ENCODE data around the gene ACVR1C.
"Not testable (repeated sequence)": the region's sequence is repeated elsewhere in the genome, so short reads cannot be mapped to it uniquely, and the experiment has no call there.

The ACVR1C gene

DNA sequence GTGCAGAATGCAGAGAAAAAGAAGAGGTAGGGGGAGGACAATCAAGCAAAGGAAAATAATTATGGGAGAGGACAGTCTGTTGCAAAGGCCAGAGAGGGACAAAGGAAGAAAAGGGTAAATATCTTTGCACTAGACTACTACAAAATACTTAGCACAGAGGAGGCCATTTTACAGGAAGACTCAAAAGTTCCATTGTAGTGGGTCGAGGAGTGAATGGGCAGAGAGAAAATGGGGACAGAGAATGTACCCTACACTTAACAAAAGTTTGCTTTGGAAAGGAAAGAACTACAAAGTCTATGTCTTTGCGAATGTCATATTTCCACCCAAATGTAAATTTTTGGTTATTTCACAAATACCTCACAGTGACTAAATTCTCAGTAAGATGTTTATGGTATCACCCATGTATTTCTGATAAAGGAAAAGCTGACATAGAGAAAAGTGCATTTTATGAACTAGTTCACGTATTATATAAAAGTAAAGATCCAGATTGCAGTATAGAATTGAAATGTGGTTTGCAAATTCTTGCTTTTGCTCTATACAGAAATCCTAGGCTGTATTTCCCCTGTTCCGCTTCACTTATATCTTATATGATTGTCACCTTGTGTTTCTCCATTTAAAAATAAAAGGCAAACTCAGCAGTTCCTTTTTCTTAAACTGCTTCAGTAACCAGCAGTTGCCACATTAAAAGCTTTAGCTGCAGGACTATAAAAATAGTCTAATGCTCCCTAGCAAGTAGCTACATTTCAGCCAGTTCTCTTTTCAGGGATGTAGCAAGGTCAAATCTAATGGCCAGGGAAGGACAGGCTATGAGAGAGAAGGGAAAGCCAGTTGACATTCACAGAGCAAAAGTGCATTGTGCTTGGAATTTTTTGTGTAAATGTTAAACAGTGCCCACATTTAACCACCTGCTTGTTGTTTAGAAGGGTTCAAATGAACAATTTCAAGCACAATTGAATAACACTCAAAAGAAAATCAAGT is 105.1 kb downstream of the ACVR1C start:
- TF ChIP-seq, protein P1, sequence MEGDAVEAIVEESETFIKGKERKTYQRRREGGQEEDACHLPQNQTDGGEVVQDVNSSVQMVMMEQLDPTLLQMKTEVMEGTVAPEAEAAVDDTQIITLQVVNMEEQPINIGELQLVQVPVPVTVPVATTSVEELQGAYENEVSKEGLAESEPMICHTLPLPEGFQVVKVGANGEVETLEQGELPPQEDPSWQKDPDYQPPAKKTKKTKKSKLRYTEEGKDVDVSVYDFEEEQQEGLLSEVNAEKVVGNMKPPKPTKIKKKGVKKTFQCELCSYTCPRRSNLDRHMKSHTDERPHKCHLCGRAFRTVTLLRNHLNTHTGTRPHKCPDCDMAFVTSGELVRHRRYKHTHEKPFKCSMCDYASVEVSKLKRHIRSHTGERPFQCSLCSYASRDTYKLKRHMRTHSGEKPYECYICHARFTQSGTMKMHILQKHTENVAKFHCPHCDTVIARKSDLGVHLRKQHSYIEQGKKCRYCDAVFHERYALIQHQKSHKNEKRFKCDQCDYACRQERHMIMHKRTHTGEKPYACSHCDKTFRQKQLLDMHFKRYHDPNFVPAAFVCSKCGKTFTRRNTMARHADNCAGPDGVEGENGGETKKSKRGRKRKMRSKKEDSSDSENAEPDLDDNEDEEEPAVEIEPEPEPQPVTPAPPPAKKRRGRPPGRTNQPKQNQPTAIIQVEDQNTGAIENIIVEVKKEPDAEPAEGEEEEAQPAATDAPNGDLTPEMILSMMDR (IDR thresholded peaks at IDR 0.05) = no peak
- DNase-seq (ENCODE audit: low spot score) = no peak
- Histone ChIP-seq H3K27ac (no peak overlapping the region), H3K4me3 (no peak overlapping the region)

DNA sequence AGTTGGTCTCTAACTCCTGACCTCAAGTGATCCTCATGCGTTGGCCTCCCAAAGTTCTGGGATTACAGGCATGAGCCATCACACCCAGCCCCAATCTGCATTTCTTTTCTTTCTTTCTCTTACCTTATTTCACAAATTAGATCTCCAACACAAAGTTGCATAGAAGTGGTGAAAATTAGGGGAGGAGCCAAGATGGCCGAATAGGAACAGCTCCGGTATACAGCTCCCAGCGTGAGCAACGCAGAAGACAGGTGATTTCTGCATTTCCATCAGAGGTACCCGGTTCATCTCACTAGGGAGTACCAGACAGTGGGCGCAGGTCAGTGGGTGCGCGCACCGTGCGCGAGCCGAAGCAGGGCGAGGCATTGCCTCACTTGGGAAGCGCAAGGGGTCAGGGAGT is 113.7 kb downstream of the ACVR1C start:
- not testable (repeated sequence) for DNase-seq (ENCODE audit: low spot score); H3K4me3 ChIP-seq; H3K27ac ChIP-seq

GRCh38 chr2:157509744-157510143 is 118.9 kb downstream of the ACVR1C start:
- no peak for DNase-seq (ENCODE audit: low spot score)
- TF ChIP-seq, protein P1 (IDR thresholded peaks at IDR 0.05) = no peak
- H3K4me3 ChIP-seq = no peak overlapping the region
- no peak overlapping the region for H3K27ac ChIP-seq

DNA sequence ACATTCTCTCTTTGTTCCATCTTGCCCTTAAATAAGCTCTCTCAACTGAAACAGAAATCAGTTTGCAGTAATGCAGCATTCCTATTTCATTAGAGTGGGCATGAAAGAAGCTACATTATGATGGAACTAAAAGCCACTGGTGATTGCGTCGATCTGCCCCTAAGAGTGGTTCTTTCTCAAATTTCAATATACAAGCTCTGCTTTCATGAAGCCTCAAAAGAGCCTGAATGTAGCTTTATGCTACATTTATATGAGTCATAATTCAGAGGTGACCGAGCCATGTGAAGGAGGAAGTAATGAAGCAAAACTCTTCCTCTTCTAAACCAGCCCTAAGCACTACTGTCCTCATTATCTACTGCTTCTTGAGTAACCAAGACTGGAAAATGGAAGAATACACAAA is 120.0 kb downstream of the ACVR1C start:
- Histone ChIP-seq H3K27ac (no peak overlapping the region), H3K4me3 (no peak overlapping the region)
- DNase-seq (ENCODE audit: low spot score) = no peak
- TF ChIP-seq, protein P1 (IDR thresholded peaks at IDR 0.05) = no peak

DNA sequence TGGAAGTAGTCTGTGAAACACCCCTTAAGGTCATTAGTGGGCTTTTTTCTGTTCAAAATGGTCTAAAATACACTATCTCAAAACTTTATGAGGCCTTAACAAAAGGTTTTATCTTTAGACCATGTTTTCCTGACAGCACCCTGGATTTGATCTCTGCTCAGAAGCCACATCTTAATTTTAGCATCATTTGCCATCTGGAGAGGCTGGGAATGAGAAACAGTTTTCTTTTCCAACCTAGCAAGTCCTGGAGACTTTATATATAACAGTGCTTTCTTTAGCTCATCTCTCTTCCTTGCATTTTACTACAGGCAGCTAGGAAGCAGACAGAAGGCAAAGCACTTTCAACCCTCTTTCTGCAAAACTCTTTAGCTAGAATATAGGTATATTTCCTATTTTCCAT is 122.1 kb downstream of the ACVR1C start:
- TF ChIP-seq, protein P1 (IDR thresholded peaks at IDR 0.05) = no peak
- Histone ChIP-seq H3K27ac (no peak overlapping the region), H3K4me3 (no peak overlapping the region)
- DNase-seq (ENCODE audit: low spot score) = no peak

DNA sequence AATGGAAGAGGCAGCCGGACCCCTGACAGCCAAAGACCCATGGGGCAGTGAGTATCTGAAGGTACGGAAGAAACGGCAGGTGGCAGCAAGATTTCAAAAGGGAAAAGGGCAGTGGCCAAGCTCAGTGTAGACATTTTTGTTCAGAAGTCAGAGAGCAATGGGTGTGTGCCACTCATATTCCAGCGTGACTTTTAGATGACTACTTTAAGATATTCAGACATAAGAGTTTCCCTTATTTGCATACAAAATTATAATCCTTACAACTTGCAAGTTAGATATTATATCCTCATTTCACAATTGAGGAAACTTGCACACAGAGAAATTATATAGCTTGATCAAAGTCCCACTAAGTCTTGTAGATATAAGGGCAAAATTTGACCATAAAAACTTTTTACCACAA is 124.0 kb downstream of the ACVR1C start:
- TF ChIP-seq, protein P1 (IDR thresholded peaks at IDR 0.05) = no peak
- DNase-seq (ENCODE audit: low spot score) = no peak
- no peak overlapping the region for H3K27ac ChIP-seq
- no peak overlapping the region for H3K4me3 ChIP-seq

DNA sequence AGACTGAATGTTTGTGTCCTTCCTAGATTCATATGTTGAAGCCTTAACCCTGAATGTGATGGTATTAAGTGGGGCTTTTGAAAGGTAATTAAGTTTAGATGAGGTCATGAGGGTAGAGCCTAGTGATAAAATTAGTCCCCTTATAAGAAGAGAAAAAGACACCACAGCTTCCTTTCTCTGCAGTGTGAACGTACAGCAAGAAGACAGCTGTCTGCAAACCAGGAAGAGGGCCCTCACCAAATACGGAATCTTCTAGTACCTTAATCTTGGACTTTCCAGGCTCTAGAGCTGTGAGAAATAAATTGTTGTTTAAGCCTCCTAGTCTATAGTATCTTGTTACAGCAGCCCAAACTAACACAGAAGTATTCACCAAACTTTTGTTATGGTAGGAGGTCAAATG is 127.6 kb downstream of the ACVR1C start:
- H3K27ac ChIP-seq = no peak overlapping the region
- TF ChIP-seq, protein P1 (IDR thresholded peaks at IDR 0.05) = no peak
- H3K4me3 ChIP-seq = no peak overlapping the region
- no peak for DNase-seq (ENCODE audit: low spot score)

Measured in coronary artery (tissue), 2 donors.